NCI-H2107 treated with DMSO at 0.1 percent for 48 hours (cell line): ENCODE data around the gene UNC45A.
"Not testable (repeated sequence)": the region's sequence is repeated elsewhere in the genome, so short reads cannot be mapped to it uniquely, and the experiment has no call there.

Experiments
- DNase-seq: peaks from one replicate; lab custom pipeline; 2025; ENCODE audit not compliant: unreplicated experiment; lab: John Stamatoyannopoulos, UW

Gene UNC45A

GRCh38 chr15:90902840-90903732 lies 32.0 kb upstream of the UNC45A start, which contains the start of gene MAN2A2:
TSS of gene MAN2A2 (plus strand) at chr15:90903302. CDS start at chr15:90904208, 906 bp downstream.
- no peak for DNase-seq

DNA sequence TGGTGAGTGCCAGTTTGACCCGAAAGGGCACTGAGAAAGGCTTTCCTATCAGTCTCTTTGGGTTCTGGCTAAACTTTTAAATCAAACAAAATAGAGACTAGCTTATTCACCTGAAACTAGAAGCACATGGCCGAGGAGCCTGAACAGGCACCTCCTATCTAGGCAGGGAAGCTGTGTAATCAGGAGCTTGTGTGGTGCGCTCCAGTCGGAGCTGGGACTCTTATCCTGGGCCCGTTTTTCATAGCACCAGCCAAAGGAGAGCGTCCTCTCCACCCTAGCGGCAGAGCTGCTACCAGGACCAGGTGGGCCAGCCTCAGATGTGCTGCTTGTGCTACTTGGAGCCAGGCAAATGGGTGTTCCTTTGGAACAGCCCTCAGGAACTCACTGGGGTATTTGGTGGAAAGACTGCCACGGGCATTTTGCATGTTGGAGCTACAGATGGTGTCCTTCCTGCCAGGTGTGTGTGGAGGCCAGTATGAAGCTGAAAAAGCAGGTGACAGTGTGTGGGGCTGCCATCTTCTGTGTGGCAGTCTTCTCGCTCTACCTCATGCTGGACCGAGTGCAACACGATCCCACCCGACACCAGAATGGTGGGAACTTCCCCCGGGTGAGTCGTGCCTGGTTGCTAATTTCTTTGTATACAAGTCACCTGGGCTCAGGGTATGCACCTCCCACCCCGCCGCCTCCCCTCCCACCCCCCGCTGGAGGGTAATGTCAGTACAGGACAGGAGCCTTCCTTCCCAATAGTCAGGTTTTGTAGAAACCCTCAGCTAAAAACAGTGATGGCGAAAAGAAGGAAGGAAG lies 31.1 kb upstream of the UNC45A start:
- peak; percentile 22 for DNase-seq

GRCh38 chr15:90904746-90905145 lies 30.3 kb upstream of the UNC45A start:
- no peak for DNase-seq

GRCh38 chr15:90905306-90906180 lies 29.5 kb upstream of the UNC45A start:
- no peak for DNase-seq

DNA sequence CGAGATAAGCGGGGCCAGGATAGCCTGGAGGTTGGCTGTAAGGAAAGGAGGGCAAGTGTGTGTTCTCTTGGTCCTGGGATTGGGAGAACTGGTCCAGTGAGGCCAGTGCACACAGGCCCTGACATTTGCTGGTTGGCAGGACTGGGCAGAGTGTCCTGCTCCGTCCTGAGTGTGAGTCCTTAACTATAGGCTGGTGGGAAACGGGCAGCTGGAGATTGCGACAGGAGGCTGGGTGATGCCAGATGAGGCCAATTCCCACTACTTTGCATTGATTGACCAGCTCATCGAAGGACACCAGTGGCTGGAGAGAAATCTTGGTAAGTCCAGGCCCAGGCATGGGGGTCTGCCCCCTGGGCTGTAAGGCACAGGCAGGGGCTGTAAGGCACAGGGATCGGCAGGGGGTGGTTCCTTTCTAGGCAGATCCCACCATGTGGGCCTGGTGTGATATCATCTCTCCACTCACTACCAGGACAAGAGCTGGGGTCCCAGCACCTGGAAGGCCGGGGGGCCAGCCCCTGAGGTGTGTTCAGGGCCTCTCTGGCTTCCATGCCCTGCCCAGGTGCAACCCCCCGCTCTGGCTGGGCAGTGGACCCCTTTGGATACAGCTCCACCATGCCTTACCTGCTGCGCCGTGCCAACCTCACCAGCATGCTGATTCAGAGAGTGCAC lies 28.8 kb upstream of the UNC45A start:
- DNase-seq: no peak

DNA sequence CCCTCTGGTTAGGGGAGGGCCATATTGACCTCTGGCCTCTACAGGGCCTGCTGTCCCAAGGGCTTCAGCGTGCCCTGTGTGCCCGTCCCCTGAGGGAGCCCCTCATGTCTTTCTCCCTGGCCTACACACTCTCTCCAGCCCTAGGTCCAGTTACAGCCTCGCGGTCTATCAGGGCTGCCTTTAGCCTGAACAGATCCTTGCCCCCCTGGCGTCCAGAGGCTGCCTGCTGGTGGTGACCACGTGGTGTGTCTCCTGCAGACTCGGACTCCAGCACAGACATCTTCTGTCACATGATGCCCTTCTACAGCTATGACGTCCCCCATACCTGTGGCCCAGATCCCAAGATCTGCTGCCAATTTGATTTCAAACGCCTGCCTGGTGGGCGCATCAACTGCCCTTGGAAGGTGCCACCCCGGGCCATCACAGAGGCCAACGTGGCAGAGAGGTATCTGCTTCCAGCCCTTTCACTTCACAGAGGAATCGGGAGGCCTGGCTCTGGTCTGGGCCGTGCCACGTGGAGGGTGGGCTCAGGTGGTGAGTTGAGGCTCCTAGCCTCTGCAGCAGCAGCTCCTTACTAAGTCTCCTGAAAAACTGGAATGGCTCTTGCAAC lies 27.9 kb upstream of the UNC45A start:
- no peak for DNase-seq

GRCh38 chr15:90907838-90908507 lies 27.1 kb upstream of the UNC45A start:
- DNase-seq: no peak

DNA sequence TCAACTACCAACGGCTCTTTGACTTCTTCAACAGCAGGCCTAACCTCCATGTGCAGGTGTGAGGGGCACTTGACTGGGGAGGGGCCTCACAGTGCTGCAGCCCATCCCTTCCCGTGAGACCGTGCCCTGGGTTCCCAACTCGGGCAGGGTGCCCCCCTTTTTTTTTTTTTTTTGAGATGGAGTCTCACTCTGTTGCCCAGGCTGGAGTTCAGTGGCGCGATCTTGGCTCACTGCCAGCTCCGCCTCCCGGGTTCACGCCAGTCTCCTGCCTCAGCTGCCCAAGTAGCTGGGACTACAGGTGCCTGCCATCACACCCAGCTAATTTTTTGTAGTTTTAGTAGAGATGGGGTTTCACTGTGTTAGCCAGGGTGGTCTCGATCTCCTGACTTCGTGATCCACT lies 25.6 kb upstream of the UNC45A start:
- DNase-seq: not testable (repeated sequence)

GRCh38 chr15:90909976-90910375 lies 25.1 kb upstream of the UNC45A start:
- DNase-seq: no peak

DNA sequence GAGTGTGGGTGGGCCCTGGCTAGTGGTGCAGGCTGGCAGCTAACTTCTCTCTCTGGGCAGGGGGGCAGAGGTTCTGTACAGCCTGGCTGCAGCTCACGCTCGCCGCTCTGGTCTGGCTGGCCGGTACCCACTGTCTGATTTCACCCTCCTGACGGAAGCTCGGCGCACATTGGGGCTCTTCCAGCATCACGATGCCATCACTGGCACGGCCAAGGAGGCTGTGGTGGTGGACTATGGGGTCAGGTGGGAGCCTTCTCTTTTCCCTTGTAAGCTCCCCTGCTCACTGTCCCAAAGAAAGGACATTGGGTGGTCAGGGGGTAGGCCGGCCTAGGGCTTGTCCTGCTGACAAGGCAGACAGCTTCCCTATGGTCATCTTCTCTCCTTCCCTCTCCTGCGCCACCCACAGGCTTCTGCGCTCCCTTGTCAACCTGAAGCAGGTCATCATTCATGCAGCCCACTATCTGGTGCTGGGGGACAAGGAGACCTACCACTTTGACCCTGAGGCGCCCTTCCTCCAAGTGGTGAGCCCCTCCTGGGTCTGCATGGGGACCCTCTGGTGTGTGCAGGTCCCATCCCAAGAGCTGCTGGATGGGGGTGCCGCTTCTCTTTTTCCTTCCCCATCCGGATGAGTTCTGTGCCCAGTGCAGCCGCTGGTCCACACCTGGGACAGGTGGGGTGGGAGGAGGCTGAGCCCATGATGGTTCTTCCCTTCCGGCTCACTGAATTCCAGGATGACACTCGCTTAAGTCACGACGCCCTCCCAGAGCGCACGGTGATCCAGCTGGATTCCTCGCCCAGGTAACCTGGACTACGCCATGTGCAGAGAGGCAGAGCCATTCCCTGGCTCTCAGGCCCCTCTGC lies 24.4 kb upstream of the UNC45A start:
- no peak for DNase-seq

DNA sequence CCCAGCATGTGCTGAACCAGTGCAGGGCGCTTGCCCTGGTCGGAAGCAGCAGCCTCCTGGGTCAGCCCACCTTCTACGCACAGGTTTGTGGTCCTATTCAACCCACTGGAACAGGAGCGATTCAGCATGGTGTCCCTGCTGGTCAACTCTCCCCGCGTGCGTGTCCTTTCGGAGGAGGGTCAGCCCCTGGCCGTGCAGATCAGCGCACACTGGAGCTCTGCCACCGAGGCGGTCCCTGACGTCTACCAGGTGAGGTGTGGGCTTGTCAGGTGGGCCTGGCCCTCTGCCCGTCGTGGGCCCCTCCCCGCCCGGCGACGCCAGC lies 23.8 kb upstream of the UNC45A start:
- DNase-seq: no peak

DNA sequence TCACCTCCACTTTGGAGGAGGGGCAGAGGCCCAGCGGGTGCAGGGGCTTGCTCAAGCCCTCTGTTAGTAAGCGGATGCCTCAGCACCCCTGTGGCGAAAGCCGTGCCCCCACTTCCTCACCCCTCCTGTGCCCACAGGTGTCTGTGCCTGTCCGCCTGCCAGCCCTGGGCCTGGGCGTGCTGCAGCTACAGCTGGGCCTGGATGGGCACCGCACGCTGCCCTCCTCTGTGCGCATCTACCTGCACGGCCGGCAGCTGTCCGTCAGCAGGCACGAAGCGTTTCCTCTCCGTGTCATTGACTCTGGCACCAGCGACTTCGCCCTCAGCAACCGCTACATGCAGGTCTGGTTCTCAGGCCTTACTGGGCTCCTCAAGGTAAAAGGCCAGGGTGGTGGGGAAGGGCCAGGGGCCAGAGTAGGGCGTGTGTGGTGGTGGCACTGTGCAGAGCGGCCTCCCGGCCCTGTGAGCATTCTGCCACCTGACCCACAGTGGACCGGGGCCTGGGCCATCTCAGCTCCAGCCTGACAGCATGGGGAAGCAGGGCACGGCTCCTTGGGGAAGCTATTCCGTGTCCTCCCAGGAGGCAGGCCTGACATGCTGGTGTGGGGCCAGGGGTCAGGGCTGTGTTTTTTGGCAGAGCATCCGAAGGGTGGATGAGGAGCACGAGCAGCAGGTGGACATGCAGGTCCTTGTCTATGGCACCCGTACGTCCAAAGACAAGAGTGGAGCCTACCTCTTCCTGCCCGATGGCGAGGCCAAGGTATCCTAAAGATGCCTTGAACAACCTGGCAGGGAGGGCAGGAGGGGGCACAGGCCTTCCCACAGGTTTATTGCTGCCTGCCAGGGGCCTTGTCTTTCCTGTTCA lies 22.9 kb upstream of the UNC45A start:
- no peak for DNase-seq

GRCh38 chr15:90912770-90913075 lies 22.4 kb upstream of the UNC45A start:
- no peak for DNase-seq

DNA sequence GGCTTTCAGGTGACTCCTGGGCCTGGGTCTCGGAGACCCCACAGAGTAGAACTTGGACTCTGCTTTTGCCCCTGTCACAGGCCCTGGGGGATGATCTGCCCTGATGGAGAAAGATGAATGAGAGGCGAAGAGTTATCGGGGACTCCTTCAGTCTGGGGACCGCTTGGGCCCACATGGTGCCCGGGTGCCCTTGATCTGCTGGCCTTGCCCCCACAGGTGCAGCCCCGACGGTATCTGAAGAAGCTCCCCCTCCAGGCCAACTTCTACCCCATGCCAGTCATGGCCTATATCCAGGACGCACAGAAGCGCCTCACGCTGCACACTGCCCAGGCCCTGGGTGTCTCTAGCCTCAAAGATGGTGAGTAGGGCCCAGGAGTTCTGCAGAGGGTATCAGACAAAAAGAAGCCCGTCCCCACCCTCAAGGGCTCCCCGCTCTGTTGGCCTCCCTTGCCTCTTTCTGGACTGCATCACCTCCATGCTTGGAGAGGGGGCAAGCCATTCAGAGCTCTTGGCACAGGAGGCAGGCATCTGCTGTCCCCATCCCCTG lies 21.6 kb upstream of the UNC45A start:
- DNase-seq: no peak

DNA sequence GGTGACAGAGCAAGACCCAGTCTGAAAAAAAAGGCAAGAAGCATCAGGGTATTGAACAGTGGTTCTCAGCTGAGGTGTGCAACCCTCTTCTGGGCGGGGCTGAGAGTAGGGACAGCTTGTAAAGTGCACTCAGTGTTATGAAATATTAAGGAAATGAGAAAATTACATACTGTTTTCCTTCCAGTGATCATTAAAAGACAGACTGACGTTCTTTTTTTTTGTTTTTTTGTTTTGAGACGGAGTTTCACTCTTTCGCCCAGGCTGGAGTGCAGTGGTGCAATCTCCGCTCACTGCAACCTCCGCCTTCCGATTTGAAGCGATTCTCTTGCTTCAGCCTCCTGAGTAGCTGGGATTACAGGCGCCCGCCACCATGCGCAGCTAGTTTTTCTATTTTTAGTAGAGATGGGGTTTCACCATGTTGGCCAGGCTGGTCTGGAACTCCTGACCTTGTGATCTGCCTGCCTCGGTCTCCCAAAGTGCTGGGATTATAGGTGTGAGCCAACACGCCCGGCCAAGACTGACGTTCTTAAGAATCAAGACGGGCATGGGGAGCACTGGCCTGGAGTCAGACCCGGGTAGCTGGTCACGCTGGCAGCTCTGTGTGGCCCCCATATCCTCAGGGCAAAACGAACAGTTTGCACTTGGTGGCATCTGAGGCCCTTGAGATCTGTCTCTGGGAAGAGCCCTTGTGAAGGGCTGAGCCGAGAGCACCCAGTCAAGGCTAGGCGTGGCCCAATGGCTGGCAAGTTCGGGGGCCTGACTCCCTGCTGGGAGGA lies 20.6 kb upstream of the UNC45A start:
- no peak for DNase-seq

- no peak for DNase-seq
Observed at GRCh38 chr15:90915216-90915807, 19.8 kb upstream of the UNC45A start.
